Measurements from ENCODE around the gene SIX2.

The SIX2 gene

GRCh38 chr2:44975571-44976450 lies 33.4 kb downstream of the SIX2 start:
- DNase-seq: no peak
- Histone ChIP-seq H3K36me3 (ENCODE audit: control insufficient read depth in 1 of 2, insufficient read depth in 2 of 2, low read length in 2 of 2) (no peaks in the 10 kb centered on the region), H3K4ac (ENCODE audit: low read depth, low read length) (no peak overlapping the region), H3K4me2 (ENCODE audit: low read length) (peak overlapping the region; percentile 55), H3K4me3 (ENCODE audit: low read depth, low read length) (no peak overlapping the region), H3K27ac (ENCODE audit: low read depth, low read length) (no peak overlapping the region), H3K14ac (ENCODE audit: low read length) (no peak overlapping the region), H3K23ac (ENCODE audit: low read length) (no peak overlapping the region), H3K27me3 (ENCODE audit: insufficient read depth, low read length) (no peaks in the 10 kb centered on the region), H3K9ac (ENCODE audit: low read length) (no peak overlapping the region), H4K12ac (ENCODE audit: low read depth, low read length) (no peak overlapping the region), H3K79me2 (ENCODE audit: control insufficient read depth, insufficient read depth, low read length, poor library complexity) (no peaks in the 10 kb centered on the region), H2AFZ (ENCODE audit: insufficient read depth, low read length, poor library complexity) (peak overlapping the region; percentile 52), H3K9me3 (ENCODE audit: insufficient read depth, low read depth, low read length) (no peaks in the 10 kb centered on the region), H2AK5ac (ENCODE audit: low read length) (no peak overlapping the region), H2BK5ac (ENCODE audit: low read depth, low read length, poor library complexity) (no peak overlapping the region), H2BK120ac (ENCODE audit: insufficient read depth, low read length, poor library complexity) (no peak overlapping the region), H3K79me1 (ENCODE audit: low read length) (no peaks in the 10 kb centered on the region), H2BK12ac (ENCODE audit: low read length) (no peak overlapping the region), H4K8ac (ENCODE audit: low read depth, low read length) (no peak overlapping the region), H3K4me1 (ENCODE audit: control insufficient read depth in 1 of 2, insufficient read depth in 2 of 2, low read length in 2 of 2) (peaks cover 0 to 4% of the 10 kb centered on the region in 2 experiments), H4K91ac (ENCODE audit: low read depth, low read length) (no peak overlapping the region), H3K18ac (ENCODE audit: low read length) (no peak overlapping the region)
- WGBS (ENCODE audit: extremely low coverage, insufficient coverage, insufficient read length): no CpG with 5 or more reads among the region's 24 CpGs

- Histone ChIP-seq H2BK120ac (ENCODE audit: insufficient read depth, low read length, poor library complexity) (no peak overlapping the region), H2BK12ac (ENCODE audit: low read length) (no peak overlapping the region), H3K18ac (ENCODE audit: low read length) (no peak overlapping the region), H3K4me1 (ENCODE audit: control insufficient read depth in 1 of 2, insufficient read depth in 2 of 2, low read length in 2 of 2) (peaks cover 0 to 4% of the 10 kb centered on the region in 2 experiments), H3K36me3 (ENCODE audit: control insufficient read depth in 1 of 2, insufficient read depth in 2 of 2, low read length in 2 of 2) (no peaks in the 10 kb centered on the region), H3K14ac (ENCODE audit: low read length) (no peak overlapping the region), H2AK5ac (ENCODE audit: low read length) (no peak overlapping the region), H4K91ac (ENCODE audit: low read depth, low read length) (no peak overlapping the region), H3K27ac (ENCODE audit: low read depth, low read length) (no peak overlapping the region), H3K4me2 (ENCODE audit: low read length) (no peak overlapping the region), H3K9ac (ENCODE audit: low read length) (no peak overlapping the region), H2AFZ (ENCODE audit: insufficient read depth, low read length, poor library complexity) (no peak overlapping the region), H3K79me1 (ENCODE audit: low read length) (no peaks in the 10 kb centered on the region), H3K9me3 (ENCODE audit: insufficient read depth, low read depth, low read length) (no peaks in the 10 kb centered on the region), H4K8ac (ENCODE audit: low read depth, low read length) (no peak overlapping the region), H3K4ac (ENCODE audit: low read depth, low read length) (no peak overlapping the region), H3K27me3 (ENCODE audit: insufficient read depth, low read length) (no peaks in the 10 kb centered on the region), H4K12ac (ENCODE audit: low read depth, low read length) (no peak overlapping the region), H3K79me2 (ENCODE audit: control insufficient read depth, insufficient read depth, low read length, poor library complexity) (no peaks in the 10 kb centered on the region), H2BK5ac (ENCODE audit: low read depth, low read length, poor library complexity) (no peak overlapping the region), H3K23ac (ENCODE audit: low read length) (no peak overlapping the region), H3K4me3 (ENCODE audit: low read depth, low read length) (no peak overlapping the region)
- peak; percentile 65 to 89 for DNase-seq
- no CpG with 5 or more reads among the region's 6 CpGs for WGBS (ENCODE audit: extremely low coverage, insufficient coverage, insufficient read length)
These were observed 35.1 kb downstream of the SIX2 start for GRCh38 chr2:44974064-44974715.

- no peak overlapping the region for H3K27ac ChIP-seq (ENCODE audit: low read depth, low read length)
- peaks cover 0 to 4% of the 10 kb centered on the region in 2 experiments for H3K4me1 ChIP-seq (ENCODE audit: control insufficient read depth in 1 of 2, insufficient read depth in 2 of 2, low read length in 2 of 2)
- no peak overlapping the region for H4K12ac ChIP-seq (ENCODE audit: low read depth, low read length)
- no peak overlapping the region for H2AFZ ChIP-seq (ENCODE audit: insufficient read depth, low read length, poor library complexity)
- H3K36me3 ChIP-seq (ENCODE audit: control insufficient read depth in 1 of 2, insufficient read depth in 2 of 2, low read length in 2 of 2): no peaks in the 10 kb centered on the region
- no peak overlapping the region for H3K4me2 ChIP-seq (ENCODE audit: low read length)
- WGBS (ENCODE audit: extremely low coverage, insufficient coverage, insufficient read length): no CpG with 5 or more reads among the region's 11 CpGs
- H2BK5ac ChIP-seq (ENCODE audit: low read depth, low read length, poor library complexity): no peak overlapping the region
- no peaks in the 10 kb centered on the region for H3K79me2 ChIP-seq (ENCODE audit: control insufficient read depth, insufficient read depth, low read length, poor library complexity)
- H2BK12ac ChIP-seq (ENCODE audit: low read length): no peak overlapping the region
- no peak overlapping the region for H4K91ac ChIP-seq (ENCODE audit: low read depth, low read length)
- H3K9me3 ChIP-seq (ENCODE audit: insufficient read depth, low read depth, low read length): no peaks in the 10 kb centered on the region
- no peak overlapping the region for H3K4me3 ChIP-seq (ENCODE audit: low read depth, low read length)
- no peaks in the 10 kb centered on the region for H3K27me3 ChIP-seq (ENCODE audit: insufficient read depth, low read length)
- no peak overlapping the region for H3K23ac ChIP-seq (ENCODE audit: low read length)
- no peaks in the 10 kb centered on the region for H3K79me1 ChIP-seq (ENCODE audit: low read length)
- no peak overlapping the region for H3K18ac ChIP-seq (ENCODE audit: low read length)
- no peak overlapping the region for H3K4ac ChIP-seq (ENCODE audit: low read depth, low read length)
- DNase-seq: no peak
- no peak overlapping the region for H4K8ac ChIP-seq (ENCODE audit: low read depth, low read length)
- no peak overlapping the region for H3K9ac ChIP-seq (ENCODE audit: low read length)
- H3K14ac ChIP-seq (ENCODE audit: low read length): no peak overlapping the region
- no peak overlapping the region for H2BK120ac ChIP-seq (ENCODE audit: insufficient read depth, low read length, poor library complexity)
- no peak overlapping the region for H2AK5ac ChIP-seq (ENCODE audit: low read length)
These were observed 36.3 kb downstream of the SIX2 start for GRCh38 chr2:44972771-44973535.

- Histone ChIP-seq H2BK120ac (ENCODE audit: insufficient read depth, low read length, poor library complexity) (no peak overlapping the region), H2BK5ac (ENCODE audit: low read depth, low read length, poor library complexity) (no peak overlapping the region), H2AK5ac (ENCODE audit: low read length) (no peak overlapping the region), H3K9me3 (ENCODE audit: insufficient read depth, low read depth, low read length) (no peaks in the 10 kb centered on the region), H3K27ac (ENCODE audit: low read depth, low read length) (no peak overlapping the region), H3K18ac (ENCODE audit: low read length) (no peak overlapping the region), H3K14ac (ENCODE audit: low read length) (no peak overlapping the region), H2AFZ (ENCODE audit: insufficient read depth, low read length, poor library complexity) (no peak overlapping the region), H3K23ac (ENCODE audit: low read length) (no peak overlapping the region), H3K79me2 (ENCODE audit: control insufficient read depth, insufficient read depth, low read length, poor library complexity) (no peaks in the 10 kb centered on the region), H4K91ac (ENCODE audit: low read depth, low read length) (no peak overlapping the region), H2BK12ac (ENCODE audit: low read length) (no peak overlapping the region), H3K27me3 (ENCODE audit: insufficient read depth, low read length) (no peaks in the 10 kb centered on the region), H3K4ac (ENCODE audit: low read depth, low read length) (no peak overlapping the region), H3K9ac (ENCODE audit: low read length) (no peak overlapping the region), H3K4me1 (ENCODE audit: control insufficient read depth in 1 of 2, insufficient read depth in 2 of 2, low read length in 2 of 2) (peaks cover 0 to 4% of the 10 kb centered on the region in 2 experiments), H3K4me3 (ENCODE audit: low read depth, low read length) (no peak overlapping the region), H4K12ac (ENCODE audit: low read depth, low read length) (no peak overlapping the region), H4K8ac (ENCODE audit: low read depth, low read length) (no peak overlapping the region), H3K79me1 (ENCODE audit: low read length) (no peaks in the 10 kb centered on the region), H3K36me3 (ENCODE audit: control insufficient read depth in 1 of 2, insufficient read depth in 2 of 2, low read length in 2 of 2) (no peaks in the 10 kb centered on the region), H3K4me2 (ENCODE audit: low read length) (no peak overlapping the region)
- DNase-seq: no peak
- WGBS (ENCODE audit: extremely low coverage, insufficient coverage, insufficient read length): no CpG with 5 or more reads among the region's 15 CpGs
These were observed 38.3 kb downstream of the SIX2 start for GRCh38 chr2:44970846-44971450.

Data from trophoblast cell (in vitro differentiated cells and primary cell).